ENCODE results near the gene NMNAT3.

- no peak for TF ChIP-seq POLR2A (IDR thresholded peaks at IDR 0.05)
- TF ChIP-seq CTCF (IDR thresholded peaks at IDR 0.05) = no peak
These were observed 104.7 kb downstream of the NMNAT3 start for GRCh38 chr3:139572847-139573672.

Data from right lobe of liver (tissue), 4 donors.